K562 (cell line): Measurements from ENCODE around the gene COX7B. TPM values are rescaled to one million over a fixed set of nuclear protein-coding genes. Genes with fewer than 3 reads are reported as not detected.

Experiments
- BRD4 ChIP-seq: fragments of 200-600 bp; sonication (generic); IDR thresholded peaks from 2 replicates; pipeline ENCODE4 v1.6.1; 2017; ENCODE audit warnings: inconsistent platforms
- CBFA2T2 ChIP-seq: fragments of 450-650 bp; conservative IDR thresholded peaks from 2 replicates; pipeline ENCODE4 v1.6.1; 2017; ENCODE audit warnings: mild to moderate bottlenecking
- FOXA1 ChIP-seq: fragments of 450-650 bp; IDR thresholded peaks from 2 replicates; pipeline ENCODE4 v1.6.1; 2016; ENCODE audit warnings: mild to moderate bottlenecking, borderline replicate concordance
- GABPB1 ChIP-seq: sonication (generic); formaldehyde crosslinking; IDR thresholded peaks from 2 replicates; pipeline ENCODE4 v1.8.0; 2022; ENCODE audit warnings: mild to moderate bottlenecking, missing genetic modification reagents
- HDAC2 ChIP-seq: fragments of 450-650 bp; IDR thresholded peaks from 2 replicates; pipeline ENCODE4 v1.6.1; 2016; ENCODE audit warnings: mild to moderate bottlenecking
- HOMEZ ChIP-seq: fragments of 250-450 bp; sonication (Bioruptor Pico); IDR thresholded peaks from 2 replicates; pipeline ENCODE4 v1.4.0; 2020; ENCODE audit warnings: mild to moderate bottlenecking, moderate library complexity
- MCM5 ChIP-seq: fragments of 450-650 bp; IDR thresholded peaks from 2 replicates; pipeline ENCODE4 v1.6.1; 2016; ENCODE audit warnings: low read depth
- PHF21A ChIP-seq: fragments of 450-650 bp; IDR thresholded peaks from 2 replicates; pipeline ENCODE4 v1.6.1; 2017; ENCODE audit warnings: low read depth, borderline replicate concordance
- POLR3A ChIP-seq: IDR thresholded peaks from 2 replicates; pipeline ENCODE4 v1.6.1; 2011; ENCODE audit warnings: borderline replicate concordance, mild to moderate bottlenecking, moderate library complexity; ENCODE audit not compliant: insufficient read length, insufficient read depth; ENCODE audit errors: extremely low read depth
- SAFB ChIP-seq: fragments of 200-400 bp; formaldehyde crosslinking; IDR thresholded peaks from 2 replicates; pipeline ENCODE4 v1.6.1; 2017; ENCODE audit warnings: low read depth, low read length, borderline replicate concordance
- SMAD2 ChIP-seq: fragments of 150-350 bp; IDR thresholded peaks from 2 replicates; pipeline ENCODE4 v1.6.1; 2014; ENCODE audit warnings: low read depth, mild to moderate bottlenecking, low read length
- STAG1 ChIP-seq: sonication (generic); formaldehyde crosslinking; IDR thresholded peaks from 2 replicates; pipeline ENCODE4 v1.5.0; 2020; ENCODE audit warnings: missing genetic modification reagents, borderline replicate concordance
- ZNF212 ChIP-seq: fragments of 450-650 bp; formaldehyde crosslinking; IDR thresholded peaks from 2 replicates; pipeline ENCODE4 v1.4.0; 2020; ENCODE audit warnings: mild to moderate bottlenecking
- ZNF449 ChIP-seq: fragments of 250-450 bp; sonication (Bioruptor Pico); IDR thresholded peaks from 2 replicates; pipeline ENCODE4 v1.8.0; 2022; ENCODE audit warnings: moderate library complexity, mild to moderate bottlenecking, inconsistent platforms
- polyA plus RNA-seq, 8 experiments: library from polyadenylated mRNA; depleted of rRNA in 4 of 8; stranded (reverse) in 5 of 8; unstranded in 3 of 8; fragments of >200 nt; fragmentation: Nextera tagmentation in 2 of 8; fragmentation: Illumina TruSeq in 1 of 8; extraction: Ambion mirVana in 2 of 8; extraction: Trizol in 1 of 8; gene quantifications; 2 replicates each; pipeline versions ENCODE4 v1.2.1 to v1.2.3, GENCODE V29; 2011 to 2014; ENCODE audit warnings: inconsistent platforms in 1 of 8, missing spikeins in 1 of 8
- total RNA-seq, 7 experiments: library from RNA; depleted of rRNA in 6 of 7; stranded (reverse); fragments of >200 nt in 6 of 7; fragmentation: Illumina TruSeq in 2 of 7; extraction: Trizol in 2 of 7; gene quantifications; 2 replicates each; pipeline versions ENCODE4 v1.2.1 to v1.2.3, GENCODE V29; 2011 to 2021; ENCODE audit warnings: low replicate concordance in 1 of 7

The COX7B gene
- total and polyA plus RNA-seq, 9 of the 15 experiments (the other 6 are each of a cell fraction or from before 2014, with no cell fraction given), result 549 to 2,891 (median 1,307) TPM

GRCh38 chrX:77899081-77899828 is at the start of gene COX7B (continued):
- TF ChIP-seq HOMEZ (CRISPR knock-in tag) (no peak), HDAC2 (0 out of 2 replicates have a peak, but pooled peaks have one; percentile 15), PHF21A (no peak), GABPB1 (no peak), CBFA2T2 (no peak), POLR3A (no peak), ZNF212 (CRISPR knock-in tag) (no peak), SMAD2 (no peak), SAFB (no peak), MCM5 (no peak), FOXA1 (no peak), BRD4 (no peak; the same call in 1 of the 2 replicates), STAG1 (CRISPR knock-in tag) (no peak), ZNF449 (CRISPR knock-in tag) (no peak)
